Measurements from ENCODE around the gene PDGFRA.
A peak's percentile ranks its signal among the peaks of the same experiment; 100 is the strongest.
"Not testable (repeated sequence)": the region's sequence is repeated elsewhere in the genome, so short reads cannot be mapped to it uniquely, and the experiment has no call there.

PDGFRA gene

DNA sequence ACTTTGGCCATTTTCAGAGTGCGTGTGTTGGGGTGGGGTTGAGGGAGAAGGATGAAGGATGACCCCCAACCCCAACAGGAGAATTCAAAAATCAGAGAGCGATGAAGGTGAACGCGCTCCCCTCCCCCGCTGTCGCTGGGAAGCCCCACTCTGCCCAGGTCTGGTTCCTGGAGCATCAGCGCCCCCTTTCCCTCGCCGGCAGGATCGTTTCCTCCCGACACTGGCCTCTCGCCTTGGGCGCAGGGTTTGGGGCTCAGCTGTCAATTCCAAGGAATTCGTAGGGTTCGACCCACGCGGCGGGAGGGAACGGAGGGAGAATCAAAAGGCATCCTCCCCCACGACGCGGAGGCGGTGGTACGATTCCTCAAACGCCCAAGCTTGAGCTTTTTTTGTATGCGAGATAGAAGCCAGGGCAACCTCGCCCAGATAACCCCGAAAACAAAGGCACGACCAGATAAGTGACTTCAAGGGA is 1.0 kb upstream of the PDGFRA start:
- no peak for DNase-seq

DNA sequence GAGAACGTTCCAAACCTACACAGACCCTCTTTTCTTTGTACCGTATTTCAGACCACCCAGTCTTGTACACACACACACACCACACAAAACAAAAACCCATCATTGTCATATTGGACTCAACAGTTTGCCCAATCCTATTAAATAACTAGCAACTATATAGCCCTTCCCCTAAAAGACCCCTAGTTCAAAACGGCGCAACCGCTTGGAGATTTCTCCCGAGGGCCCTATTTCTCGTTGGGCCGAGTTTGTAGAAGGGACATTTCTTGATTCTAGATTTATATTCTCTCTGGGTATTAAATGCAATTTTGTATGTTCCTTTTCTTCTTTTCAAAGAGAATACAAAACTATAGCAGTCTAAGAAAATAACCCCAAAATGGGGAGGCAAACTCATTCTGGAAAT is 547 bp upstream of the PDGFRA start:
- no peak for DNase-seq

DNA sequence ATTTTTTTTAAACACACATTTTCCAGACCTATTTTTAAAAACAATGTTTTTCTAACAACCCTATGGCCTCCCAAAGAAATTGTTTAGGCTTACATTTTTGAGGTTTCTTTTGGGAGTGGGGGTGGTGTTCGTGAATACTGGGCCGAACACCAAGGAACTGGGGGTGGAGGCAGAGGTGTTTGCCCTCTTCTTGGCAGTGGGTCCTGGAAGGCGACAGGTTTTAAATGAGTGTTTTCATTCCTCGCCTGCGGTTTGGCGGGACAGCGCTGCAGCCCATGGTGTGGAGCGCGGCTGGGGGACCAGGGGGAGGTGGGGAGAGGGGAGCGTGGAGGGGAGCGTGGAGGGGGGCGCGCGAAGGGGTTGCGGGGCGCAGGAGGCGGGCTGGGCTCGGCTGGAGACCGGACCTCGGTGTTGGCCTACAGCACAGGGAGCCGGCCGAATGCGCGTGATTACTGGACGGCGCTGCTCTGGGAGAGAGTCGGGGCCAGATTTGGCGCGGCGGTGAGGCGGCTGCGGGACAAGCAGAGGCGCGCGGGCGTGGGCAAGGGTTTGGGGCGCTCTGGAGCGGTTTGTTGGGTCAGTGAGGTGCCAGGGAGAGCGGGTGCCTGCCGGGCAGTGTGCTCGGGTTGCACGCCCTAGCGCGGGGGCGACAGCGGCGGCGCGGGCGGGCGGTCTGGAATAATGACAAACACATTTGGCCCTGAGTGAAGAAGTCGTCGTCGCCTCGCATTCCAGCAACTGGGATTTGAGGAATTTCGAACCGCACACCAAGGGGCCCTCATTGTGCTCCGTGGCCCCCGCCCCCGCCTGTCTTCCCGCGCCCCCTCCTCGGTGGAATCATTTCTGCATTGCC is 764 bp downstream of the PDGFRA start:
- DNase-seq, result no peak

DNA sequence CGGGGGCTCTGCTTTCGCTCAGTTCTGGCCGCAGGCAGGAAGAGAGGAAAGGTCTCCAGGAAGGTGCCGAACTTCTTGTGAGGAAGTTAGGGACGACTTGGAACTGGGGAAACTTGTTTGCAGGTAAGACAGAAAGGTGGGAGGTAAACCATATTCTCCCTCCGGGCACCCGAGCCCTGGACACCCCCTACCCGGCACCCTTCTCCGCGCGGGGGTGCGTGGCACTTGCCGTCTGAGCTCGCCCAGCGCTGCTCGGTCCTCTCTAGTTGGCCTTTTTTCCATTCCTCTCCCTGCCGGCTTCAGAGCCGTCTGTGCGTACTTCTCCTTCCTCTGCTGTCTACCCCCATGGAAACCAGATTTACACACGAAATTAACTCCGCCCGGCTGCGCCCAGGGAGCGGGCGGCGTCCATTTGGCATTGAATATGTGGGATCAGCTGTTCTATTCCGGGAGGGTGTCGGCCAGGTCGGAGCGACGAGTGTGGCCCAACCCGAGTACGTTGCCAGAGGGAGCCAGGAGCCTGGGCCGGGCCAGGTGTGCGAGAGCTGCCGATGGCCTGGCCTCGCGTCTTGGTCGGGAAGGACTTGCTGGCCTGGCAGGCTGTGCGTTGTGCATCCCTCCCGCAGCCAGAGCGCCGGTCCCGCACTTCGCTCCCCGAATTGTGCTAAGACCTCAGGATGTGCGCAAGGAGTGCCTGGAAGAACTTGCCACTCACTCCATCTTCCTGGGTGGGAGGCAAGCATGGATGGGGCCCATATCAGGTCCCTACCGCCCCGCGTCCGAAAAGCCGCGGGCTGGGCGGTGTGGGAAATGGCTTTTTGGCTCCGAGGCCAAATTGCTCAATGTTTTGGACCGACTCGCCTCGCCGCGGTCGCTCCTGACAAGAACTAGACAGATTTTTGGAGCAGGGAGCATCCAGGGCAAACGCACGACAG is 1.7 kb downstream of the PDGFRA start:
- no peak for DNase-seq

DNA sequence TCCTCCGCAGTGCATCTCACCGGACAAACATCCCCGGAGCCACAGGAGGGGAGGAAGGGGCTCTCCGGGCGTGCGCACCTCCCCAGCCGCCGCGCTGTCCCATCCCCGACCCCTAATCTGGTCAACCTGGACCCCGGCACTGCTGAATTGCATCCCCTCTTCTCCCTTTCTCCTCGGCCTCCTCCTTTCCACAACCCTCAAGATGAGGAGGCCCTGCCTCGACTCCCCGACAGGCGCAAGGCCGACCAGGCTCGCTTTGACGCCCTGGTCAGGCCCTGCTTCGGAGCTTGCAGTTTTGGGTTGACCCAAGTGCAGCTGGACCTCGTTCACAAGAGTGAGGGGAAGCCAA is 2.3 kb downstream of the PDGFRA start:
- DNase-seq, result no peak

DNA sequence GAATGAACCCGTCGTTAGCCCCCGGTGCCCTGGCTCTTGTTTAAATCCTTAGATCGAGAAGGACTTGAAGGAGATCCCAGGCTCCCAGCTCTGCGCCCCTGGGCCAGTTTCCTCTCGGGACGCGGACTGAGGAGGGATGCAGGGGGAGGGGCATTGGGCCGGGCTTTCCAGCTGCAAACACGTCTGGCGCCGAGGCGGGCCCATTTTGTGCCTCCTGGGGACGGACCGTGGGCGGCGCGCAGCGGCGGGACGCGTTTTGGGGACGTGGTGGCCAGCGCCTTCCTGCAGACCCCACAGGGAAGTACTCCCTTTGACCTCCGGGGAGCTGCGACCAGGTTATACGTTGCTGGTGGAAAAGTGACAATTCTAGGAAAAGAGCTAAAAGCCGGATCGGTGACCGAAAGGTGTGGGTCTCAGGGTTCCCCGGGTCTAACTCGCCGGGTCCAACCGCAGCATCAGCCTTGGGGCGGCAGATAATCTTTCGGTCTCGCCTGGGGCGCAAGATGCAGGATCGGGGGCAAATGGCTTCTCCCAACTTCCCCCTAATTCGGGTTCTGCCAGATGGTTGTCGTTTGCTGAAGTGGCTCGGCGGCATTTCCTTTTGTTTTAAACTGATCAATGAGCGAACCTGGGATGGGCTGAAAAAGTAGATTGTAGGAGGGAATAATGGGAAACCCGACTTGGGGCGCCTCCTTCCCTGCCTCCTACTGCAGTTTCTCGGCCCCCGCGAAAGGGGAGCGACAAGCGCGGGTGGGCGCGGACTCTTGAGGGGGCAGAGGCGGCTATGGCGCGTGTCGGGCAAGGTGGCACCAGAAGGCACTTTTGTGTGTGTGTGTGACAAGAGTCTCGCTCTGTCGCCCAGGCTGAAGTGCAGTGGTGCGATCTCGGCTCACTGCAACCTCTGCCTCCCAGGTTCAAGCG is 2.9 kb downstream of the PDGFRA start:
- DNase-seq, result no peak

DNA sequence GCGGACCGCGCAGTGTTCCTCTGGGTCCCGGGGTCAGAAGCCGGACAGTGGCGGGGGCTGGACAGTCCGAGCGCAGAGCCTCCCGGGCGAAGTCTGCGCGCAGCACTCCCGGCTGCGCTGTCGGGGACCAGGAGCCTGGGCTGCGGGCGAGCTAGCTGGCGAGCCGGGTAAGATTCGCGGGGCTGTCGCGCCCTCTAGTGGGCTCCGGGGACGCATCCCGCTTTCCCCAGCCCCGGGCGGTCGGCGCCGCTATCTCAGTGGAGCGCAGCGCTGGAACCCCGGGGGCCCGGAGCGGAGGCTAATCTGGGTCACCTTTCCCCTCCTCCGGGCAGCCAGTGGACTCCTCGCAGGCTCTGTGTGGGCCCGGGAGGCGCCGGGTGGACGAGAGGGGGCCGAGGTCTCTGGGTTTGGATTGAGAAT is 4.2 kb downstream of the PDGFRA start:
- peak; percentile 69 for DNase-seq

DNA sequence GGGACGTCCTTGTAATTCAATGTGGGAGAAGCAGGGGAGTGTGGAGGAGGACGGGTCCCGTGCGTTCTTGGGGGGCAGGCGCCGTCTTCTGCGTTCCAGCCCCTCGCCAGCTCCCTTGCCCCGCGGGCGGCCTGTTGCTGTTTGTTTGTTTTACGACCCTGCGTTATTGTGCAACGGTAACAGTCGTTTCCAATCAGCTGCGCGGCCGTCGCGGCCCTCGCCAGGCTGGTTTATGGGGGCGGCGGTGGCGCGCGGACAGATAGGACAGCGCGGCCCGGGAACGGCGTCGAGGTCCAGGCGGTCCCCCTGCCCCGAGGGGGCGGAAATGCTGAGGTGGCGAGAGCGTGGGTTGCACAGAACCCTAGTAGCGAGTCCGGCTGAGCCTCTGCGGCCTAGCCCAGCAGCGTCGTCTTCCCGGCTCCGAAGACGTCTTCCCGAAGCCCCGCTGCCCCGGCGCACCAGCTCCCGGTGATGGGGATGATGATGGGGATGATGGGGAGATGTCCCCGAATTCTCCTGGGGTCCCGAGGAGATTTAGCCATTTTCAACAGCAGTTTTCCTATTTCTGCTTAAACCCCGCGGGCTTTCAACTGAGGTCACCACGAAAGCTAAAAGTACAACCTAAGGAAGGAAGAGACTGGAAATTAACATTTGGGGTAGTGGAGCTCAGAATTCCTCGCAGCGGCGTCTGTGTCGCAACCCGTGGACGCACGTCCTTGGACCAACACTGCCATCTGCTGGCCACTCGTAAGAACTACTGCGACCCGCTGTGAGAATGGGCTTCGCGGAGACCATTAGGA is 4.8 kb downstream of the PDGFRA start:
- DNase-seq, result peak; percentile 67

DNA sequence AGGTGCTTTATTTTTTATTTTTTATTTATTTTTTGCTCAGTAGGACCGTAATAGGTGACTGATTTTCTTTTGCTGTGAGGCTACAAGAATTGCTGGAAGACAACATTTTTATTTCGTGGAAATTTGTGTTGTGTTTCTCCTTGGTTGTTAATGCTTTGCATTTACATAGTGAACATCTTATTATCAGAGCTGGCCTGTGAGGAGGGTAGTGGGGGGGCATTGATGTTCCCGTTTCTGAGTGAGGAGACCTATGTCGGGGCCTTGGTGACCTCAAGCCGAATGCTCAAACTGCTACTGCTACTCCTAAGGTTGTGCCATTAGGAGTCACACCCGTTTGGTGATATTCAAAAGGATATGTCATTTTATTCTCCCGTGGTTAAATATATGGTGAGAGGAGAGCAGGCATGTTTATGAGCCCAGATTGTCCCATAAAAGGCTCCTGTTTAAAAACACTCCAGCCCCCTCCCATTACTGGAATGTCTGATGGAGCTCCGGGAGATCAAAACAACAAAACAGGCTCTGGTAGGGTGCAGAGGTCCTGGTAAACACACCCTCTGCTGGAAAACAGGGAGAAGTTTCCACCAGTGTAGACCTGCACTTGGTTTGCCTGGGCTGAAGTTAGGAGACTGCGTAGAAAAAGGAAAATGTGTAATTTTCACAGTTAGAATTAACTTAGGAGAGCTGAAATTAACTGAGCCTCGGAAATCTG is 5.6 kb downstream of the PDGFRA start:
- no peak for DNase-seq

DNA sequence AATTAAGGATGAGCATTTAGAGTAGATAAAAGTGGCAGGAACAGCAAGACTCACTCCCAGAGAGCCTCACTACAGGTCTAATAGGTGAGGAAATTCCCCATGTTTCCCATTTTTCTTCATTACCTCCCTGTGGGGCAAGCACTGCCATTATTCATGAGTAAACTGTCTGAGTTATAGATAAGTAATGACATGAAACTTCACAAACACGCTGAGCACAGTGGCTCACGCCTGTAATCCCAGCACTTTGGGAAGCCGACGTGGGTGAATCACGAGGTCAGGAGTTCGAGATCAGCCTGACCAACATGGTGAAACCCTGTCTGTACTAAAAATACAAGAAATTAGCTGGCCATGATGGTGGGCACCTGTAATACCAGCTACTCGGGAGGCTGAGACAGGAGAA is 7.2 kb downstream of the PDGFRA start:
- not testable (repeated sequence) for DNase-seq

DNA sequence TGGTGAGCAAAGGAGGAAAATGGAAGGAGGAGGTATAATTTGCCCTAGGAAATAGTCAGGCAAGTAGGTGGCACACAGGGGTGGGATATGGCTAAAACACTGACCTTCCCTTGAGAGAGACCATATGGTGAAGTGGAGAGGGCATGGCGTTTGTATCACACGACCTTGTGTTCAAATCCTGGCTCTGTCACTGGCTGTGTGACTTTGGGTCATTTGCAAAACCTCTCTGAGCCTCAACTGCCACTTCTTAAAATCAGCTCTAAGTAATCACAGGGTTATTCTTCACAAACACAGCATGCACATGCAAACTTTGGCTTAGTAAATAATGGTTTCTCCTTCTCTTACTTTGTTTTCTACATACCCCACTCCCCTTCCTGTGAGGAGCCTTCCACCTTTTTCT is 8.7 kb downstream of the PDGFRA start:
- DNase-seq, result no peak

DNA sequence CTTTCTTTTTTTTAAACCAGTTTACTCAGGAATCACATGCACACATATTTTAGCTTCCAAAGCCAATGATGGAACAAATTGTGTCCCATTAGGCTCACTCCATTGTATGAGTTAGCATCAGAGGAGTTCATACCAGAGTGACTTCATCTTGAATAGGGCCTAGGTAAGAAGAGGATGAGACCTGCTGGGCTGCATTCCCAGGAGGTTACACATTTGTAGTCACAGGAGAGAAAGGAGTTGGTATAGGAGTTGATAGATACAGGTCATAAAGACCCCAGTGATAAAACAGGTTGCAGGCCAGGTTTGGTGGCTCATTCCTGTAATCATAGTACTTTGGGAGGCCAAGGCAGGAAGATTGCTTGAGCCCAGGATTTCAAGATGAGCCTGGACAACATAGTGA is 9.3 kb downstream of the PDGFRA start:
- no peak for DNase-seq

DNA sequence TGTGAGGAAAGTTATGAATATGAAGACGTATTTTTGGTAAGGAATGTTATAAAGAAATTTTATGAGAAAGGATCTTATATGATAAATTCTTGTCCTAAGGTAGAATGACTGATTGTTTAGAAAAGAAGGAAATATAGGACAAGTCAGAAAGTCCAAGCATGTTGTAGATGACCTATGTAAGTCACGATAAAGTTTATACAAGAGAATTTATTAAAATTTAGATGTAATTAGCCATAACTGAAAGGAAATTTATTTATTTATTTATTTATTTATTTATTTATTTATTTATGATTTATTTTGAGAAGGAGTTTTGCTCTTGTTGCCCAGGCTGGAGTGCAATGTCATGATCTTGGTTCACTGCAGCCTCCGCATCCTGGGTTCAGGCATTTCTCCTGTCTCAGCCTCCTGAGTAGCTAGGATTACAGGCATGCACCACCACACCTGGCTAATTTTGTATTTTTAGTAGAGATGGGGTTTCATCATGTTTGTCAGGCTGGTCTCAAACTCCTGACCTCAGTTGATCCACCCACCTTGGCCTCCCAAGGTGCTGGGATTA is 12.3 kb downstream of the PDGFRA start:
- DNase-seq, result not testable (repeated sequence)

DNA sequence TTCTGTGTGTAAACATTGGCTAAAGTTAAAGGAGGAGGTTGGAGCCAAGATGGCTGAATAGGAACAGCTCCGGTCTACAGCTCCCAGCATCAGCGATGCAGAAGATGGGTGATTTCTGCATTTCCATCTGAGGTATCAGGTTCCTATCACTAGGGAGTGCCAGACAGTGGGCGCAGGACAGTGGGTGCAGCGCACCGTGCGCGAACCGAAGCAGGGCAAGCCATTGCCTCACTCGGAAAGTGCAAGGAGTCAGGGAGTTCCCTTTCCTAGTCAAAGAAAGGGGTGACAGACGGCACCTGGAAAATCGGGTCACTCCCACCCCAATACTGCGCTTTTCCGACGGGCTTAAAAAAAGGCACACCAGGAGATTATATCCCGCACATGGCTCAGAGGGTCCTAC is 14.4 kb downstream of the PDGFRA start:
- not testable (repeated sequence) for DNase-seq

DNA sequence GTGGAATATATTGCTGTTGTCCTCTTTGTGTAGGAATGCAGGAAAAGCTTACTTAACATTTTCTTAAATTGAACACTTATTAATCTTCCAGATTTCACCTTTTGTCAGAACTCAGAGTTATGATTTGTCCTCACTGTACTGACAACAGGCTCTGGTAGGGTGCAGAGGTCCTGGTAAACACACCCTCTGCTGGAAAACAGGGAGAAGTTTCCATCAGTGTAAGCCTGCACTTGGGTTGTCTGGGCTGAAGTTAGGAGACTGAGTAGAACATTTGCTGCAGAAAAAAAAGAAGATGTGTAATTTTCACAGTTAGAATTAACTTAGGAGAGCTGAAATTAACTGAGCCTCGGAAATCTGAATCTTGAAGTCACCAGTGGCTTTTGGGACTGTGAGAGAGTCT is 23.2 kb downstream of the PDGFRA start:
- not testable (repeated sequence) for DNase-seq

DNA sequence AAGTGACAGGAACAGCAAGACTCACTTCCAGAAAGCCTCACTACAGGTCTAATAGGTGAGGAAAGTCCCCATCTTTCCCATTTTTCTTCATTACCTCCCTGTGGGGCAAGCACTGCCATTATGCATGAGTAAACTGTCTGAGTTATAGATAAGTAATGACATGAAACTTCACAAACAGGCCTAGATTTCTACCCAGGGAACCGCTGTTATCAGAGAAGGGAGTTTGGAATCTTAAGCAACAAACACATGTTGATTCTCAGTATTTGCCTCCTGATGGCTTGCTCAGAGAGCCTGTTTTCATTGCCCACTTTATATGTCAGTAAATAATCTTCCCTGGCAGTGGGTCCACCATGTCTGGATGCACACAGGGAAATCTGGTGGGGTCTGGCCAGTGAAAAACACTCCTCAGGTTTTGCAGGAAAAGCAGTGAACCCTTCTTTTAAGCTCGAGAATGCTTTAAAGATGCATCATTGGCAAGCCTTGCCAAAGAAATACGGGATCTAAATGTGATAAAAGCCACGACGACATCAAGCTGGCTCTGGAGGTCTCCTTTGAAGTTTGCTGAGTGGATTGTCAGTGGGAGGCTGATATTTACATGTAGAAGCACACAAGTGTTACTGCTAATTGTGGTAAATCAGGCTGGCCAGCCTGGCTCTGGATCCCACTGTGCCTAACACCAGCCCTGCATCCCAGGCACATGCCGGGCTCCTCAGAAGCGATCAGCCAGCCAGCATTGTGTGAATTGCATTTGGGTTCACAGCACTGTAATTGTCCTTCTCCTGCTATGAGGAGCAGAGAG is 25.2 kb downstream of the PDGFRA start:
- no peak for DNase-seq

DNA sequence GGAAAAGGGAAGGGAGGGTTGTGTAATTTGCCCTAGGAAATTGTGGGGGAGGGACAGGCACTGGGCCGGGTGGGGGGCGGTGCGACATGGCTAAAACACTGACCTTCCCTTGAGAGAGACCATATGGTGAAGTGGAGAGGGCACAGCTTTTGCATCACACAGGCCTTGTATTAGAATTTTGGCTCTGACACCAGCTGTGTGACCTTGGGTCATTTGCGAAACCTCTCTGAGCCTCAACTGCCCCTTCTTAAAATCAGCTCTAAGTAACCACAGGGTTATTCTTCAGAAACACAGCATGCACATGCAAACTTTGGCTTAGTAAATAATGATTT is 25.8 kb downstream of the PDGFRA start:
- DNase-seq, result no peak

DNA sequence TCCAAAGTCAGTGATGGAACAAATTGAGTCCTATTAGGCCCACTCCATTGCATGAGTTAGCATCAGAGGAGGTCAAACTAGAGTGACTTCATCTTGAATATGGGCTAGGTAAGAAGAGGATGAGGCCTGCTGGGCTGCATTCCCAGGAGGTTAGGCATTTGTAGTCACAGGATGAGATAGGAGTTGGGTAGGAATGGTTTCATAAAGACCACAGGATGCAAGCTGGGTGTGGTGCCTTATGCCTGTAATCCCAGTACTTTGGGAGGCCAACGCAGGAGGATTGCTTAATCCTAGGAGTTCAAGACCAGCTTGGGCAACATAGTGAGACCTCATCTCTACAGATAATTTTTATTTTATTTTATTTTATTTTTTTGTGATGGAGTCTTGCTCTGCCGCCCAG is 26.8 kb downstream of the PDGFRA start:
- DNase-seq, result no peak

DNA sequence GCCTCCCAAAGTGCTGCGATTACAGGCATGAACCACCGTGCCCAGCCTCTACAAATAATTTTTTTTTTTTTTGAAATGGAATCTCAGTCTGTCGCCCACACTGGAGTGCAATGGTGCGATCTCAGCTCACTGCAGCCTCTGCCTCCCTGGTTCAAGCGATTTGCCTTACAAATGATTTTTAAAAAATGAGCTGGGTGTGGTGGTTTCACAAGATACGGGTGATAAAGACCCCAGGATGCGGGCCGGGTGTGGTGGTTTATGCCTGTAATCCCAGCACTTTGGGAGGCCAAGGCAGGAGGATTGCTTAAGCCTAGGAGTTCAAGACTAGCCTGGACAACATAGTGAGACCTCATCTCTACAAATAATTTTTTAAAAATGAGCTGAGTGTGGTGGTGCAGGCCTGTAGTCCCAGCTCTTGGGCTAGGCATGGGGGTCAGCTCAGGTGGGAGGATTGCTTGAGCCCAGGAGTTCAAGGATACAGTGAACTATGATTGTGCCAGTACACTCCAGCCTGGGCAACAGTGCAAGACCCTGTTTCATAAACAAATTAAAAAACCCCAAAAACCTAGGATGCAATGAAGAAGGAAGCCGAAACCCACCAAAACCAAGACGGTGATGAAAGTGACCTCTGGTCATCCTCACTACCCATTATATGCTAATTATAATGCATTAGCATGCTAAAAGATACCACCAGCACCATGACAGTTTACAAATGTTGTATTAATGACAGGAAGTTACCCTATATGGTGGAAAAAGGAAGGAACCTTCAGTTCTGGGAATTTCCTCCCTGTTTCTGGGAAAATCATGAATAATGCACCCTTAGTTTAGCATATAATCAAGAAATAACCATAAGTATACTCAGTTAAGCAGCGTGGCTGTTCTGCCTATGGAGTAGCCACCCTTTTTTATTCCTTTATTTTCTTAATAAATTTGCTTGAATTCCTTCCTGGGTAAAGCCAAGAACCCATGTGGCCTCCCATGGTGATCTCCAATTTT is 27.7 kb downstream of the PDGFRA start:
- DNase-seq, result no peak

Data from CD4-positive, alpha-beta T cell treated with Interleukin-21 for 1 hour (primary cell).